Measurements from ENCODE around the gene CDH23. TPM values are rescaled to one million over a fixed set of nuclear protein-coding genes. Genes with fewer than 3 reads are reported as not detected.

The CDH23 gene
- total and polyA plus RNA-seq, 9 of the 15 experiments (the other 6 are each of a cell fraction or from before 2014, with no cell fraction given) = 0.18 to 1.2 (median 0.47) TPM

- no peak for TF ChIP-seq PYGO2 (tag; IDR thresholded peaks at IDR 0.05)
- peak in 1 of 2 experiments; percentile 59; a peak in 3 of 4 replicates for TF ChIP-seq FOXK2 (conservative IDR thresholded peaks at IDR 0.05 in 1 of 2, IDR thresholded peaks at IDR 0.05 in 1 of 2; ENCODE audit: low read depth in 2 of 2)
- peak; percentile 31; the same call in 1 of the 2 replicates for TF ChIP-seq L3MBTL2 (IDR thresholded peaks at IDR 0.05)
- no peak for TF ChIP-seq FOXA3 (CRISPR knock-in tag; conservative IDR thresholded peaks at IDR 0.05 in 1 of 2, IDR thresholded peaks at IDR 0.05 in 1 of 2)
- TF ChIP-seq RFX7 (CRISPR knock-in tag; IDR thresholded peaks at IDR 0.05) = no peak
- no peak for TF ChIP-seq KAT8 (IDR thresholded peaks at IDR 0.05; ENCODE audit: low read depth)
- peak; percentile 69 for TF ChIP-seq NFE2 (IDR thresholded peaks at IDR 0.05; ENCODE audit: low read depth)
- peak; percentile 42 to 56 for TF ChIP-seq NRF1 (conservative IDR thresholded peaks at IDR 0.05 in 1 of 2, IDR thresholded peaks at IDR 0.05 in 1 of 2)
- no peak for TF ChIP-seq NCOA1 (IDR thresholded peaks at IDR 0.05; ENCODE audit: low read depth)
- no peak for TF ChIP-seq ZNF644 (tag; IDR thresholded peaks at IDR 0.05; ENCODE audit: low read depth)
- TF ChIP-seq ZNF41 (CRISPR knock-in tag; conservative IDR thresholded peaks at IDR 0.05) = no peak
- no peak for TF ChIP-seq GTF2E2 (tag; IDR thresholded peaks at IDR 0.05)
- TF ChIP-seq NFXL1 (CRISPR knock-in tag; IDR thresholded peaks at IDR 0.05) = no peak
- no peak for TF ChIP-seq NKRF (IDR thresholded peaks at IDR 0.05; ENCODE audit: borderline replicate concordance)
- TF ChIP-seq PHF20 (IDR thresholded peaks at IDR 0.05; ENCODE audit: partially characterized antibody) = peak; percentile 8
- no peak for TF ChIP-seq ZNF512 (tag; IDR thresholded peaks at IDR 0.05)
- TF ChIP-seq NBN (IDR thresholded peaks at IDR 0.05; ENCODE audit: low read depth) = no peak
- TF ChIP-seq NCOR1 (IDR thresholded peaks at IDR 0.05) = no peak
- TF ChIP-seq NFIC (IDR thresholded peaks at IDR 0.05) = no peak
- TF ChIP-seq WHSC1 (IDR thresholded peaks at IDR 0.05; ENCODE audit: low read length) = no peak
- TF ChIP-seq MNT (conservative IDR thresholded peaks at IDR 0.05) = 0 out of 4 replicates have a peak, but pooled peaks of 1 of the 2 experiments have one; percentile 33
- no peak for TF ChIP-seq JUND (IDR thresholded peaks at IDR 0.05; ENCODE audit: borderline replicate concordance, low read depth, low read length)
- TF ChIP-seq JUND (tag; IDR thresholded peaks at IDR 0.05; ENCODE audit: borderline replicate concordance, low read depth, low read length) = 0 out of 3 replicates have a peak, but pooled peaks have one; percentile 25
- TF ChIP-seq ZNF316 (IDR thresholded peaks at IDR 0.05) = peak; percentile 69
- TF ChIP-seq SRSF1 (IDR thresholded peaks at IDR 0.05; ENCODE audit: low read depth, low read length) = no peak
These were observed 409.3 kb downstream of the CDH23 start (continued) for GRCh38 chr10:71805776-71806703.
